Raji (cell line): Measurements from ENCODE around the gene MAPK8.

Experiments
- POLR2A ChIP-seq: IDR thresholded peaks from 2 replicates; pipeline ENCODE4 v1.6.1; 2011; ENCODE audit warnings: low read depth, low read length, control low read depth; ENCODE audit not compliant: insufficient read depth

Gene MAPK8

GRCh38 chr10:48389846-48390557, 83.5 kb downstream of the MAPK8 start:
- TF ChIP-seq POLR2A: no peak

GRCh38 chr10:48390558-48390871, 84.0 kb downstream of the MAPK8 start:
- TF ChIP-seq POLR2A: no peak

DNA sequence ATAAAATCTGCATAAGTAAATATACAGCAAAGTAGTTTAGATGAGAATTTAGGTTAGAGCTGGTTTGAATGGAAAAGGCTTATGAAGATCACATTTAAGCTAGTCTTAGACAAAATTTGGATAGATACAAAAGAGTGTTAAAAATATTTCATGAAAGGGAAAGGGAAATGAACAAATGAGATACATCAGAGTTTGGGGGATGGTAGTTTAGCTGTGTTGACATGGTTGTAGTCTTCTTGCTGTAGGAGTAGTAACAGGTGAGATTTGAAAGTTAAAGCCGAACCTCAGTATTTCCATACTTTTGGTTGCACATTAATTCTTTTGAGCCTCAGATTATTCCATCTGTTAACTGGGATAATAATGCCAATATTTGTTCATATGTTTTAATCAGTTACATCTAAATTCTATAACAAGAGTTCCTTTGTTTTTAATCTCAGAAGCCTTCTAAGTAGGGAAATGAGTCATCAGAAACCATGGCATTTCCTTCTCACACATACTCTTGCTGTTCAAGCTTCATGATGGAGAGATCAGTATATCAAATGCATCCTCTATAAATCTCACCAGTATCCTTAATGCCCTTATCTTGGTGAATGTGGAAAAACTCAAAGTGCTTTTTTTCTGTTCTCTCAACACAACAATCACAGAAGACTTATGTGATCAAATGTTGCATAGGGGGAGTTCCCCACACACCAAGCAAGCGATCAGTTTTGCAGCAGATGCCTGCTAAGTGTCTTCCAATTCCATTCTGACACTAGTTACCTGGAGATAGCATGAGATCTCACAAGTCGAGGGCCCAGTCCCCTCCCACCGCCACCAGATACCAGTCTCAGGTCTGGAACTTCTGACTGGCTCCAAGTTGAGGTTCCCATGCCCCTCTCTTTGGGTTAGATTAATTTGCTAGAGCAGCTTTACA, 84.7 kb downstream of the MAPK8 start:
- TF ChIP-seq POLR2A: no peak

DNA sequence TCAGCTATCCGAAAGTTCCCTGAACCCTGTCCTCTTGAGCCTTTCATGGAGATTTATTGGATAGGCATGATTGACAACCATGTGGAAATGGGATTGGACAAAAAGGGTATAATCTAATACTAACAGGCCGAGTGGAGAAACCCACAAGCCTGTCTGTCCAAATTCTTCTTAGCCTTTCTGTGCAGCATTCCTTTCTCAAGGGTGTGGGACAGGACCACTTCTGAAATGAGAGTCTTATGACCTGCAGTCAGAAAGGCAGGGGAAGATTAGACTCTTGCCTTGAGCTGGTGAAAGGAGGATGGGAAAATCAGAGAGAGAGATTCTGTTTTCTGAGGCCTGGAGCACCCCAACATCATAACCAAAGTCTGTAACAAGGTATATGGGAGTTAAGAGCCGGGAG, 85.5 kb downstream of the MAPK8 start:
- TF ChIP-seq POLR2A: no peak

- TF ChIP-seq POLR2A: no peak
Observed at GRCh38 chr10:48398261-48398660, 91.8 kb downstream of the MAPK8 start.

DNA sequence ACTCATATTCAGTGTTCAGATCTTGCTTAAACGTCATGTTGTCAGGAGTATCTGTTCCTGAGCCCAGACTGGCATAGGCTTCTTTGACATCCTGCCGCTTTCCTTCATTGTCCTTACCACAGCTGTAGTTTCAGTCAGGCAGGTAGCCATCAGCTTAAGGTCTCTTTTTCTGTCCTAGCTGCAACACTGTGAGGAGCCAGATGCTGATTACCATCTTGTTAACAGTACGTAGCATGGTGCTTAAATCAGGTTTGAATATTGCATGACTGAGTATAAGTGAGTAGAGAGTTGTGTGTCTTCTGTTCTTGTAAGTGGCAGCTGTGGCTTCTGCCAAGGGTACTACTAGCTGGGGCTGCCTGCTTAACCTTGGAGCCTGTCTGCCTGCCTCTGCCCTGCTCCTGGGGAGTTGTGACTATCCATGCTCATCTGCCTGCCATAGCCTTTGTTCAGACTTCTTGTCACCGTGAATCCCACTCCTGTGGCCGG, 92.6 kb downstream of the MAPK8 start:
- TF ChIP-seq POLR2A: no peak

DNA sequence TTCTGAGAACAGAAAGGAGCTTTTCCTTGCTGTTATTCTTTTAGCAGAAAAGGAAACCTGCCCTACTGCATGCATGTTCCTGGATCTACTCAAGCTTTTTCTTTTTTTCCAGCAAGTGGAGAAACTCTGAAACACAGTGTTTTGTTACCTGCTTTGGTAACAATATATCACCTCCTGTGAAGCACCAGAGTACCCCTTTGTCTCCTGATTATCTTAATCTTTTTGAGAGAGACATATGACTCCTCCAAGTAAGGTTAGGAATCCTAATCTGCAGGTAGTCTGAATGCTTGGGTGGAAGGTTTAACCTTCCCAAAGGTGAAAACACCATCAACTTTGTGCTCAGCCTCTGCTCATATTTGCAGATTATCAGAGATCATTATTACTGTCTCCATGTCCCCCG, 93.1 kb downstream of the MAPK8 start:
- TF ChIP-seq POLR2A: no peak

- no peak for TF ChIP-seq POLR2A
Observed at GRCh38 chr10:48400129-48400849, 93.8 kb downstream of the MAPK8 start.

DNA sequence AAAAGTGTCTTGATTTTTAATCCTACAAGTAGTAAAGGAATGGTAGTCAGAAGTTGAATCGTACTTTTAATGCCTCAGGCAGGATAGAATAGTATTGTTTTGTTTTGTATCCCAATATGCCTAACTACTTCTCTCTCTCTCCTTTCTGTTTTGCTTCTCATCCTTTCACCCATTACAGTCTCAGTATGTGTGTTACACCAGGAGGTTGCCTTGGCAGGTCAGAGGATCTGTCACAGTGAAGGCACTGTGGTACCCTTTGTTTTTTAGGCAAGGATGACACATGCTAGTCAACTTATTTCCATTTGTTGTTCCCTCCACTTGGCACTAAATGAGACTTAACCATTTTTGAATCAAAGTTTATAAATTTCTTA, 94.4 kb downstream of the MAPK8 start:
- TF ChIP-seq POLR2A: no peak

- no peak for TF ChIP-seq POLR2A
Observed at GRCh38 chr10:48404646-48405045, 98.2 kb downstream of the MAPK8 start.

DNA sequence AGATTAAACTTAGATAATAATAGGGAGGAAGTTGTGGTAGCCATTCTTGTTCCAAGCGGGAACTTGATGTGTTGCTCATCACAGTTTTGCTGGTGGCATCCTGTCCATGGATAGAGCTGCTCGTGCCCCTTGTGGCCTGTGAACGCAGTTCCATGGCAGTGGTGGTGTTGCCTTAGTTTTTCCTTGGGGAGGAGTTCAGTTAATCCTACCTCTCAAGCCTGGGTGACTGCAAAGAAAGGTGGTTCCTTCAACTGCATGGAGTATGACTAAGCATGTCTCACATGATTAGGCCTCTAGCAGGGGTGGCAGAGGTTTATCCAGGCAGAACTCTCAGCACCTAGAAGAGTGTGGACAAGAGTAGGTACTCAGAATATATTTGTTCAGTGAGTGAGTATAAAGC, 99.7 kb downstream of the MAPK8 start:
- TF ChIP-seq POLR2A: no peak

GRCh38 chr10:48406658-48407057, 100.2 kb downstream of the MAPK8 start:
- TF ChIP-seq POLR2A: no peak

GRCh38 chr10:48410503-48410902, 104.0 kb downstream of the MAPK8 start:
- no peak for TF ChIP-seq POLR2A

DNA sequence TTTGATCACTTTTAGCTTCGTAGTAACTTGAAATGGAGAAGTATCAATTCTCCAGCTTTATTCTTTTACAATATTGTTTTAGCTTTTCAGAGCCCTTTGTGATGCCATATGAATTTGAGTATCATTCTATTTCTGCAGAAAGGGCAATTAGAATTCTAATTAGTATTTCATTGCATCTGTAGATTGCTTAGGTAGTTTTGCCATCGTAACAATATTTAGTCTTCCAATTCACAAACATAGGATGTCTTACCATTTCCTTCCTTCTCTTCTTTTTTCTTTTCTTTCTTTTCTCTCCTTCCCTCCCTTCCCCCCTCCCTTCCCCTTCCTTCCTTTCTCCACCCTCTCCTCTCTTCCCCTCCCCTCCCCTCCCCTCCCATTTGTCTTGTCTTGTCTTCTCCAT, 105.0 kb downstream of the MAPK8 start:
- TF ChIP-seq POLR2A: no peak

DNA sequence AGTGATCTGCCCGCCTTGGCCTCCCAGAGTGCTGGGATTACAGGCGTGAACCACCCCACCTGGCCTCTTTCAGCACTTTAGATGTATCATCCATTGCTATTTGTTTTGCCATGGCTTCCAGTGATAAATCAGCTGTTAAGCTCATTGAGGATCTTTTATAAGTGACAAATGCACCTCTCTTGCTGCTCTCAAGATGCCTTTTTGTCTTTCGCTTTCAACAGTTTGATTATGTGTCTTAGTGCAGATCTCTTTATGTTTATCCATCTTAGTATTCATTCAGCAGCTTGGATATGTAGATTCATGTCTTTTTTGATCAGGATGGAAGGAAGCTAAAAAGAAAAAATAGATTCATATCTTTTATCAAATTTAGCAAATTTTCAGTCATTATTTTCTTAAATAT, 105.6 kb downstream of the MAPK8 start:
- no peak for TF ChIP-seq POLR2A

DNA sequence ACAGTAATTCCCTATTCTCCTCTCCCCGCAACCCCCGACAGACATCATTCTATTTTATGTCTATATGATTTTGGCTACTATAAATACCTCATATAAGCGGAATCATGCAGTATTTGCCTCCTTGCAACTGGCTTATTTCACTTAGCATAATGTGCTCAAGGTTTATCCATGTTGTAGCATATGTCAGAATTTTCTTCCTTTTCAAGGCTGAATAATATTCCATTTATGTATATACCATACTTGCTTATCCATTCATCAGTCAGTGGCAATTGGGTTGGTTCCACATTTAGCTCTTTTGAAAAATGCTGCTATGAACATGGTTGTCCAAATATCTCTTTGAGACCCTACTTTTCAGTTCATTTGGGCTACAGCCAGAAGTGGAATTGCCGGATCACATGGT, 106.5 kb downstream of the MAPK8 start:
- no peak for TF ChIP-seq POLR2A
